Fibroblast of lung (primary cell): ENCODE data around the gene DOK3.

Source experiments
- EZH2 ChIP-seq: IDR thresholded peaks from 2 replicates; pipeline ENCODE4 v1.5.1; 2012; ENCODE audit warnings: low read length, control low read depth, mild to moderate bottlenecking; ENCODE audit errors: missing control alignments
- TF ChIP-seq, protein P1 (sequence below), 2 donors: IDR thresholded peaks in 1 of 2; conservative IDR thresholded peaks in 1 of 2; 1 replicate in 1 of 2; 2 replicates in 1 of 2; pipeline ENCODE4 v1.5.1; 2011 to 2012; ENCODE audit warnings: low read length in 2 of 2, control low read depth in 1 of 2, inconsistent platforms in 1 of 2, low read depth in 1 of 2, mild to moderate bottlenecking in 1 of 2

- TF ChIP-seq, protein P1, sequence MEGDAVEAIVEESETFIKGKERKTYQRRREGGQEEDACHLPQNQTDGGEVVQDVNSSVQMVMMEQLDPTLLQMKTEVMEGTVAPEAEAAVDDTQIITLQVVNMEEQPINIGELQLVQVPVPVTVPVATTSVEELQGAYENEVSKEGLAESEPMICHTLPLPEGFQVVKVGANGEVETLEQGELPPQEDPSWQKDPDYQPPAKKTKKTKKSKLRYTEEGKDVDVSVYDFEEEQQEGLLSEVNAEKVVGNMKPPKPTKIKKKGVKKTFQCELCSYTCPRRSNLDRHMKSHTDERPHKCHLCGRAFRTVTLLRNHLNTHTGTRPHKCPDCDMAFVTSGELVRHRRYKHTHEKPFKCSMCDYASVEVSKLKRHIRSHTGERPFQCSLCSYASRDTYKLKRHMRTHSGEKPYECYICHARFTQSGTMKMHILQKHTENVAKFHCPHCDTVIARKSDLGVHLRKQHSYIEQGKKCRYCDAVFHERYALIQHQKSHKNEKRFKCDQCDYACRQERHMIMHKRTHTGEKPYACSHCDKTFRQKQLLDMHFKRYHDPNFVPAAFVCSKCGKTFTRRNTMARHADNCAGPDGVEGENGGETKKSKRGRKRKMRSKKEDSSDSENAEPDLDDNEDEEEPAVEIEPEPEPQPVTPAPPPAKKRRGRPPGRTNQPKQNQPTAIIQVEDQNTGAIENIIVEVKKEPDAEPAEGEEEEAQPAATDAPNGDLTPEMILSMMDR (conservative IDR thresholded peaks at IDR 0.05 in 1 of 2, IDR thresholded peaks at IDR 0.05 in 1 of 2; ENCODE audit: low read depth in 1 of 2, low read length in 2 of 2) = no peak
- no peak for TF ChIP-seq EZH2
Observed at GRCh38 chr5:177479774-177480173, 29.9 kb downstream of the DOK3 start.
